ENCODE results near the gene CEP85L.

Gene CEP85L

GRCh38 chr6:118621799-118622470 is 29.5 kb downstream of the CEP85L start:
- DNase-seq (ENCODE audit: low read depth): no peak

- no peak for DNase-seq (ENCODE audit: low read depth)
Measured at GRCh38 chr6:118620202-118620601, 31.2 kb downstream of the CEP85L start.

- DNase-seq (ENCODE audit: low read depth): peak; percentile 41
Measured at GRCh38 chr6:118618676-118619377, 32.6 kb downstream of the CEP85L start.

- no peak for DNase-seq (ENCODE audit: low read depth)
Measured at GRCh38 chr6:118617417-118617816, 34.0 kb downstream of the CEP85L start.

- no peak for DNase-seq (ENCODE audit: low read depth)
Measured at GRCh38 chr6:118611334-118611733, 40.1 kb downstream of the CEP85L start.

- DNase-seq (ENCODE audit: low read depth): no peak
Measured at GRCh38 chr6:118606858-118607257, 44.5 kb downstream of the CEP85L start.

- no peak for DNase-seq (ENCODE audit: low read depth)
Measured at GRCh38 chr6:118606268-118606667, 45.1 kb downstream of the CEP85L start.

- no peak for DNase-seq (ENCODE audit: low read depth)
Measured at GRCh38 chr6:118603372-118603771, 48.0 kb downstream of the CEP85L start.

GRCh38 chr6:118602300-118602699 is 49.1 kb downstream of the CEP85L start:
- no peak for DNase-seq (ENCODE audit: low read depth)

GRCh38 chr6:118598324-118598723 is 53.1 kb downstream of the CEP85L start:
- no peak for DNase-seq (ENCODE audit: low read depth)

GRCh38 chr6:118597636-118598035 is 53.8 kb downstream of the CEP85L start:
- no peak for DNase-seq (ENCODE audit: low read depth)

- DNase-seq (ENCODE audit: low read depth): no peak
Measured at GRCh38 chr6:118596774-118597320, 54.5 kb downstream of the CEP85L start.

GRCh38 chr6:118594877-118595276 is 56.5 kb downstream of the CEP85L start:
- DNase-seq (ENCODE audit: low read depth): no peak

GRCh38 chr6:118591897-118592296 is 59.5 kb downstream of the CEP85L start:
- no peak for DNase-seq (ENCODE audit: low read depth)

GRCh38 chr6:118589649-118590365 is 61.6 kb downstream of the CEP85L start:
- no peak for DNase-seq (ENCODE audit: low read depth)

- DNase-seq (ENCODE audit: low read depth): no peak
Measured at GRCh38 chr6:118589186-118589585, 62.2 kb downstream of the CEP85L start.

GRCh38 chr6:118588626-118589025 is 62.8 kb downstream of the CEP85L start:
- no peak for DNase-seq (ENCODE audit: low read depth)

- no peak for DNase-seq (ENCODE audit: low read depth)
Measured at GRCh38 chr6:118586746-118587485, 64.5 kb downstream of the CEP85L start.

- no peak for DNase-seq (ENCODE audit: low read depth)
Measured at GRCh38 chr6:118584911-118585310, 66.5 kb downstream of the CEP85L start.

- no peak for DNase-seq (ENCODE audit: low read depth)
Measured at GRCh38 chr6:118581489-118581959, 69.9 kb downstream of the CEP85L start.

GRCh38 chr6:118580585-118581419 is 70.6 kb downstream of the CEP85L start:
- no peak for DNase-seq (ENCODE audit: low read depth)
